ENCODE data around the gene ASCL4.

DNA sequence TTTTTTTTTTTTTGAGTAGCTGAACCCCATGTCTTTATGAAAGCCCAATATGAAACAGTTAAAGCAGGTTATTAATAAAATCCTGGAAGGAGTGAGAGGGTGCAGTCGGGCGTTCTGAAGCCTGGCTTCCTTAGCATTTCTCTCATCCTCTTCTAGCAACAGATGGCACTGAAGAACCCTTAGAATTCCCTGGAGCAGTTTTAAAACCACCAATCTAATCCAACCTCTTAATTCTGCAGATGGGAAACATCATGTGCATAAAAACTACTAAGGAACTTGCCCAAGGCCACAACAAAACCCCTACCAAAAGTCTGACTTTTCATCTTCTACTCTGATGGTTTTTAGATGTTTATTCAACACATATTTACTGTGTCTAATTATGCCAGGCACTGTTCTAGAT, 38.7 kb upstream of the ASCL4 start:
- TF ChIP-seq POLR2A (IDR thresholded peaks at IDR 0.05) = no peak
- TF ChIP-seq, protein P1, sequence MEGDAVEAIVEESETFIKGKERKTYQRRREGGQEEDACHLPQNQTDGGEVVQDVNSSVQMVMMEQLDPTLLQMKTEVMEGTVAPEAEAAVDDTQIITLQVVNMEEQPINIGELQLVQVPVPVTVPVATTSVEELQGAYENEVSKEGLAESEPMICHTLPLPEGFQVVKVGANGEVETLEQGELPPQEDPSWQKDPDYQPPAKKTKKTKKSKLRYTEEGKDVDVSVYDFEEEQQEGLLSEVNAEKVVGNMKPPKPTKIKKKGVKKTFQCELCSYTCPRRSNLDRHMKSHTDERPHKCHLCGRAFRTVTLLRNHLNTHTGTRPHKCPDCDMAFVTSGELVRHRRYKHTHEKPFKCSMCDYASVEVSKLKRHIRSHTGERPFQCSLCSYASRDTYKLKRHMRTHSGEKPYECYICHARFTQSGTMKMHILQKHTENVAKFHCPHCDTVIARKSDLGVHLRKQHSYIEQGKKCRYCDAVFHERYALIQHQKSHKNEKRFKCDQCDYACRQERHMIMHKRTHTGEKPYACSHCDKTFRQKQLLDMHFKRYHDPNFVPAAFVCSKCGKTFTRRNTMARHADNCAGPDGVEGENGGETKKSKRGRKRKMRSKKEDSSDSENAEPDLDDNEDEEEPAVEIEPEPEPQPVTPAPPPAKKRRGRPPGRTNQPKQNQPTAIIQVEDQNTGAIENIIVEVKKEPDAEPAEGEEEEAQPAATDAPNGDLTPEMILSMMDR (IDR thresholded peaks at IDR 0.05) = no peak

All from uterus (tissue), 2 donors.